Endodermal cell (in vitro differentiated cells): ENCODE measurements around the gene PRKCE. TPM values are rescaled to one million over a fixed set of nuclear protein-coding genes. Genes with fewer than 3 reads are reported as not detected.

Experiments
- DNase-seq: peaks from one replicate; pipeline ENCODE4 v3.0.0-alpha.2; 2017
- H3K27ac ChIP-seq: 2 replicates; pipeline ENCODE4 v1.5.1; 2013; ENCODE audit warnings: mild to moderate bottlenecking, low read depth, low read length, moderate library complexity
- H3K27me3 ChIP-seq: 2 replicates; pipeline ENCODE4 v1.6.1; 2013; ENCODE audit warnings: mild to moderate bottlenecking, low read length, moderate library complexity; ENCODE audit not compliant: insufficient read depth, control insufficient read depth, poor library complexity, severe bottlenecking
- H3K36me3 ChIP-seq: 2 replicates; pipeline ENCODE4 v1.7.0; 2013; ENCODE audit warnings: mild to moderate bottlenecking, low read length, moderate library complexity; ENCODE audit not compliant: control insufficient read depth, insufficient read depth
- H3K4me1 ChIP-seq: one replicate; pipeline ENCODE4 v1.7.0; 2013; ENCODE audit warnings: low read length; ENCODE audit not compliant: control insufficient read depth, insufficient read depth
- H3K4me3 ChIP-seq: 2 replicates; pipeline ENCODE4 v1.5.1; 2013; ENCODE audit warnings: mild to moderate bottlenecking, low read length, moderate library complexity
- H3K9ac ChIP-seq: 2 replicates; pipeline ENCODE4 v1.6.1; 2013; ENCODE audit warnings: mild to moderate bottlenecking, low read length, moderate library complexity; ENCODE audit not compliant: poor library complexity, severe bottlenecking; ENCODE audit errors: extremely low read depth
- H3K9me3 ChIP-seq: 2 replicates; pipeline ENCODE4 v1.6.1; 2013; ENCODE audit warnings: mild to moderate bottlenecking, low read length, moderate library complexity; ENCODE audit not compliant: control insufficient read depth
- H3K27ac Mint-ChIP-seq: 2 replicates; pipeline ENCODE4 v1.8.0; 2020; ENCODE audit warnings: mixed read lengths
- H3K27me3 Mint-ChIP-seq: 2 replicates; pipeline ENCODE4 v1.8.0; 2021; ENCODE audit warnings: mild to moderate bottlenecking, mixed read lengths; ENCODE audit not compliant: insufficient read depth
- H3K36me3 Mint-ChIP-seq: 2 replicates; pipeline ENCODE4 v1.8.0; 2020; ENCODE audit warnings: low read depth, mixed read lengths
- H3K4me1 Mint-ChIP-seq: 2 replicates; pipeline ENCODE4 v1.8.0; 2020; ENCODE audit warnings: mixed read lengths
- H3K4me3 Mint-ChIP-seq: 2 replicates; pipeline ENCODE4 v1.8.0; 2020; ENCODE audit warnings: mild to moderate bottlenecking, moderate library complexity, mixed read lengths
- H3K9me3 Mint-ChIP-seq: 2 replicates; pipeline ENCODE4 v1.8.0; 2020; ENCODE audit warnings: mild to moderate bottlenecking, mixed read lengths
- WGBS, 2 experiments: methylation state at CpG; one replicate each; pipeline versions ENCODE4 v1.1.5 to v1.1.7; 2013; ENCODE audit warnings: missing lambda C conversion rate in 2 of 2, mixed read lengths in 1 of 2; ENCODE audit not compliant: insufficient coverage in 1 of 2, insufficient read length in 1 of 2; 5-methylcytosine and 5-hydroxymethylcytosine counted together
- total RNA-seq, 2 donors: library from RNA; stranded (reverse); fragmentation: NEBNext Ultra II Directional in 1 of 2; extraction: Animal tissue kit (Norgen Biotek cat#: 25700) in 1 of 2; gene quantifications; 2 replicates in 1 of 2; 3 replicates in 1 of 2; pipeline ENCODE4 v1.2.1, GENCODE V29; 2021
- TF ChIP-seq, protein P1 (sequence below): fragments of 200-600 bp; sonication (generic); conservative IDR thresholded peaks from 2 replicates; pipeline ENCODE4 v1.5.0; 2021; ENCODE audit warnings: antibody characterized with exemption, mild to moderate bottlenecking

PRKCE gene
- total RNA-seq, 2 donors from 2014 or later, result 1.4 to 1.7 TPM

DNA sequence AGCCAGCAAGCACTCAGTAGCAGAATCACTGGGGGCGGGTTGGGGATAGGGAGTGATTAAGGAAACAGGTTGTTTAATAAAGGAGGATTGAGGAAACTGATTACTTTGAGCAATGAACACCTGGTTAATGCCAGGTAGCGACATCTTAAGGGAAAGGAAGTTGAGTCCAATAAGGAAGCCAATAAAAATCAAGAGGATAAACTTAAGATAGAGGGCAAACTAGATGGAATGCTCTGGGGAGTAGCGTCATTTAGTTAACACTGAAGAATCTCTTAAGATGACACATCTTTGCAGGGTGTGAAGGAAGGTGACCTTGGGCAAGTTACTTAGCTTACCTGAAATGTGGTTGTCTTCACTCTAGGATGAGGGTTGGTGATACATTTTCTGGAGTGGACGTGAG is 242.7 kb downstream of the PRKCE start:
- no peaks in the 10 kb centered on the region for H3K36me3 Mint-ChIP-seq
- TF ChIP-seq, protein P1, sequence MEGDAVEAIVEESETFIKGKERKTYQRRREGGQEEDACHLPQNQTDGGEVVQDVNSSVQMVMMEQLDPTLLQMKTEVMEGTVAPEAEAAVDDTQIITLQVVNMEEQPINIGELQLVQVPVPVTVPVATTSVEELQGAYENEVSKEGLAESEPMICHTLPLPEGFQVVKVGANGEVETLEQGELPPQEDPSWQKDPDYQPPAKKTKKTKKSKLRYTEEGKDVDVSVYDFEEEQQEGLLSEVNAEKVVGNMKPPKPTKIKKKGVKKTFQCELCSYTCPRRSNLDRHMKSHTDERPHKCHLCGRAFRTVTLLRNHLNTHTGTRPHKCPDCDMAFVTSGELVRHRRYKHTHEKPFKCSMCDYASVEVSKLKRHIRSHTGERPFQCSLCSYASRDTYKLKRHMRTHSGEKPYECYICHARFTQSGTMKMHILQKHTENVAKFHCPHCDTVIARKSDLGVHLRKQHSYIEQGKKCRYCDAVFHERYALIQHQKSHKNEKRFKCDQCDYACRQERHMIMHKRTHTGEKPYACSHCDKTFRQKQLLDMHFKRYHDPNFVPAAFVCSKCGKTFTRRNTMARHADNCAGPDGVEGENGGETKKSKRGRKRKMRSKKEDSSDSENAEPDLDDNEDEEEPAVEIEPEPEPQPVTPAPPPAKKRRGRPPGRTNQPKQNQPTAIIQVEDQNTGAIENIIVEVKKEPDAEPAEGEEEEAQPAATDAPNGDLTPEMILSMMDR, result no peak
- DNase-seq, result no peak
- no peak overlapping the region for H3K4me3 Mint-ChIP-seq
- H3K9me3 Mint-ChIP-seq, result no peaks in the 10 kb centered on the region
- Histone ChIP-seq H3K36me3 (no peaks in the 10 kb centered on the region), H3K4me1 (no peaks in the 10 kb centered on the region), H3K9me3 (no peaks in the 10 kb centered on the region), H3K27me3 (peaks cover 15% of the 10 kb centered on the region), H3K9ac (no peak overlapping the region), H3K4me3 (no peak overlapping the region), H3K27ac (no peak overlapping the region)
- no peak overlapping the region for H3K27ac Mint-ChIP-seq
- H3K4me1 Mint-ChIP-seq, result peaks cover 3% of the 10 kb centered on the region
- WGBS, 2 experiments, result 94 to 96% methylated on average over 3 of the region's 4 CpGs
- H3K27me3 Mint-ChIP-seq, result peaks cover 39% of the 10 kb centered on the region

DNA sequence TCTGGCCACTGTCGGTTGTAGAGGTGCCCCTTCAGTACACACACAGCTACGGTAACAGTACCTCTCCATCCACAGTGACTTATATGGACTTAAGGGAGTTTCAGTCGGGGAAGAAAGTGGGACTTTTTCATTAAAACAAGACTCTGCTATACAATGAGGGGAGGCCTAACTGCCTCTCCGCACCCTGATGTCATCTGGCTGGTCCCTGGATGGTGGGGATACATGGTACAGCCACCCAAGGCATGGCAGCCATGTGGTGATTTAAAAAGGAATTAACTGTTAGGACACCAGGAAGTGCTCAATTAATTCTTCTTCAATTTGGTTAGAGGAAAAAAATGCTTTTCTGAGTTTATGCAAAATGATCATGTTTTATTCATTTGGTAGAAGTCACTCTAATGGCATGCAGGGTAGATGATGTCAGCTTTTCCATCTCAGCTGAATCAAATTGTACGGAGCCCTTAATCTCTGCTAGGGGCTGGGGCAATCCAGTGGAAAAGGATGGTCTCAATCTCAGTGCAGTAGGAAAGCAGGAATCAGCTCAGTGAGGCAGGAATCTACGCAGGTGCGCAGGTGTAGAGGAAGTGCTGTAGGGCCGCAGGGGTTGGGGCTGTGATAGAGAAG is 243.9 kb downstream of the PRKCE start:
- Mint-ChIP-seq H3K27me3 (peaks cover 33% of the 10 kb centered on the region), H3K4me1 (peaks cover 3% of the 10 kb centered on the region), H3K4me3 (no peak overlapping the region), H3K27ac (no peak overlapping the region), H3K9me3 (no peaks in the 10 kb centered on the region), H3K36me3 (no peaks in the 10 kb centered on the region)
- Histone ChIP-seq H3K27me3 (peaks cover 15% of the 10 kb centered on the region), H3K9ac (no peak overlapping the region), H3K27ac (no peak overlapping the region), H3K4me3 (no peak overlapping the region), H3K9me3 (no peaks in the 10 kb centered on the region), H3K4me1 (no peaks in the 10 kb centered on the region), H3K36me3 (no peaks in the 10 kb centered on the region)
- DNase-seq, result no peak
- TF ChIP-seq, protein P1, result no peak
- 94 to 95% methylated on average over 5 to 8 of the region's 8 CpGs for WGBS, 2 experiments

DNA sequence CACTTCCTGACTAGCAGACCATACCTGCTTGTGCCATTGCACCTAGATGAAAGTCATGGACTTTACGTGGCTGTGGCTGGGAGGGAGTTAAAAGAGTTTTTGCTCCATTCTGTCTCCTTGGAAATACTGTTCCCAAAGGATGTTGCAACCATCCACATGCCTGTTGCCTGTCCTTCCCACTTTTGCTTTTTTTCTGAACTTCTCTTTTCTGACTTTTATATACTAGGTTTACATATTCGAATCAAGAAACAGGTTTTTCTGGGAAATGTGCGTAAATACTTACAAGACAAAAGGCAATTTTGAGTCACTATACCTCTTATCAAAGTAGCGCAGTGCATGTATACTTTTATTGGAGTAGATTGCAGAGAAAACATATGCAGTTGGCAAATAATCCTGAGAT is 244.8 kb downstream of the PRKCE start:
- H3K4me1 ChIP-seq, result no peaks in the 10 kb centered on the region
- TF ChIP-seq, protein P1, result no peak
- no peak overlapping the region for H3K27ac ChIP-seq
- Mint-ChIP-seq H3K9me3 (no peaks in the 10 kb centered on the region), H3K36me3 (no peaks in the 10 kb centered on the region), H3K27ac (no peak overlapping the region), H3K27me3 (peaks cover 33% of the 10 kb centered on the region), H3K4me1 (peaks cover 3% of the 10 kb centered on the region), H3K4me3 (no peak overlapping the region)
- H3K9me3 ChIP-seq, result no peaks in the 10 kb centered on the region
- peaks cover 19% of the 10 kb centered on the region for H3K27me3 ChIP-seq
- no peaks in the 10 kb centered on the region for H3K36me3 ChIP-seq
- 100% methylated on average over 3 to 4 of the region's 4 CpGs for WGBS, 2 experiments
- no peak overlapping the region for H3K9ac ChIP-seq
- no peak for DNase-seq
- H3K4me3 ChIP-seq, result no peak overlapping the region
